GM12892 (cell line): ENCODE measurements around the gene HYDIN.

Experiments used
- POLR2A ChIP-seq: IDR thresholded peaks from 2 replicates; pipeline ENCODE4 v1.6.1; 2011; ENCODE audit warnings: low read depth, low read length, control low read depth
- TAF1 ChIP-seq: IDR thresholded peaks from 2 replicates; pipeline ENCODE4 v1.6.1; 2011; ENCODE audit warnings: low read depth, mild to moderate bottlenecking, control low read depth, low read length, borderline replicate concordance

DNA sequence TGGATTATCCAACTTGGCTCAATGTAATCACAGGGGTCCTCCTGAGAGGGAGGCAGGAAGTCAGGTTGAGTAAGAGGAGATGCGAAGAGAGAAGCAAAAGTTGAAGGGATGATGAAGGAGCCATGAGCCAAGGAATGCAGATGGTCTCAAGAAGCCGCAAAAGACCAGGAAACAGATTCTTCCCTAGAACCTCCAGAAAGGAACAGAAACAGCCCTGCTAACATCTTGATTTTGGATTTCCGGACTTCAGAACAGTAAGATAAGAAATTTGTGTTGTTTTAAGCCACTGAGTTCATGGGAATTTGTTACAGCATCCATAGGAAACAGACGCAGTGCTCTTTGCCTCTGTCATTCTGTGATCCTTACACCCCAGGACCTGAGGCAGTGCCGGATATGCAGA lies 31.9 kb upstream of the HYDIN start:
- TF ChIP-seq TAF1 (no peak), POLR2A (no peak)
